ENCODE measurements around the gene CREB5.

The CREB5 gene

DNA sequence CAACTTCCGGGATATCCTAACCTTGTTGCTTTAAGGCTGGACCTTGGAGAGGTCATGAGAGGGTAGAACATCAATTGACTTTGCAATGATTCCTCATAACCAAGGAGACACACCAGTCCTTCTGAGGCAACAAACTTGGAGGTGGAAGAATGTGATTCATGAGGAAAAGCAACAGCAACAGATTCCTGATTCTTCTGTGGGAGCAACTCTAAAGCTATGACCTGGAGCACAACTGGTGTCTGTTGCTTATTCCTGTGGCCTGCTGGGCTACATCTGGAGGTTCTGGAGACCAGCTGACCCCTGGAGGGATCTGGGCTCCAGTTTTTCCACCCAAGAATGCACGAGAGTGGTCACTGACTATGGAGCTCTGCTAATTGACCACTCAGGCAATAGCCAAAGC lies 116.6 kb downstream of the CREB5 start:
- FAIRE-seq (no peak), DNase-seq (ENCODE audit: insufficient read length) (no peak)
- TF ChIP-seq POLR2A (IDR thresholded peaks at IDR 0.05; ENCODE audit: low read depth, low read length) (no peak), TAF1 (IDR thresholded peaks at IDR 0.05; ENCODE audit: borderline replicate concordance, low read depth, low read length) (no peak), POLR2AphosphoS5 (IDR thresholded peaks at IDR 0.05; ENCODE audit: low read depth, low read length) (no peak)

DNA sequence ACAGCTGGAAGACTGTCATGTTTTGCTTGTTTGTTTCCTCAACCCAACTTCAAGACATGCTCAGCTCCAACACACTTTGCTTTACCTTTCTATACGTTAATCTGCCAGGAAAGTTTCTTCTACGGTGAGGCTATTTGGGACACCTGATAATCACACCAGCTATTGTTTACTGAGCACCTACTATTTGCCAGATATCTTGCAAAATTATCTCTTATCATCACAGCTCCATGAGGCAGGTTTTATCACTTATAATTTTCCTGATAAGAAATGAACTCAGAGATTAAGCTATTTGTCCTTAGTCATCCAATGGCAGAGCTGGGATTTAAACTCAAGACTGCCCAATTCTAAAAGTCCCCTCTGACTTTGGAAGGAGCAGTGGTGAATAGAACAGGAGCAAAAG lies 117.4 kb downstream of the CREB5 start:
- TF ChIP-seq TAF1 (IDR thresholded peaks at IDR 0.05; ENCODE audit: borderline replicate concordance, low read depth, low read length) (no peak), POLR2AphosphoS5 (IDR thresholded peaks at IDR 0.05; ENCODE audit: low read depth, low read length) (no peak), POLR2A (IDR thresholded peaks at IDR 0.05; ENCODE audit: low read depth, low read length) (no peak)
- DNase-seq (ENCODE audit: insufficient read length) = no peak
- FAIRE-seq = no peak

DNA sequence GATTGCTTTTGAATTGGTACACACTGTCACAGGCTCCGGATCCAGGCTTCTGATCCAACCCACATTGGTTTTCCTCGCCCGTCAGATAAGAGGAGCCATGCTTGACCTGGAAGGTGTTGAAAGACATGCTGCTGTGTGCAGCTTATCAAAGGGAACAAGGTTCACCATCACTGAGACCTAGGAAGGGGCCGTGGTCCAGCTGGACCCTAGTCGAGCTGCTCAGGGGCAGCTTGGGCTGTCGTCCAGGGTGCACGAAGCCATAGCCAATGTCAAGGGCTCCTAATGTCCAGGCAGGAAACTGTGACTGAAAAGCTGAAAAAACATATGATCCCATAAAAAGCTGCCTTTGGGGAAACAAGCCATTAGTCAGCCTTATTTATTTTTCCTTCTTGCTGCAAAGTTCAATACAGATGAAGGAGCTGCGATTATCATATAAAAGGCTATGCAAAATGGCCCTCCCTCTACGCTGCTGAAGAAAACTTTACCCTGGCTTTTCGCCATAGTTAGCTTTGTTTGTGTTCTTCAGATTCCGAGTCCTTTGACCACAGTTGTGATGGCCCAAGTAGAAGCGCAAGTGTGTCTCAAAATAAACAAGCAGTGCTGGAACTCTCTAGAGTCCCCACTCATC lies 118.0 kb downstream of the CREB5 start:
- DNase-seq (ENCODE audit: insufficient read length) (no peak), FAIRE-seq (no peak)

DNA sequence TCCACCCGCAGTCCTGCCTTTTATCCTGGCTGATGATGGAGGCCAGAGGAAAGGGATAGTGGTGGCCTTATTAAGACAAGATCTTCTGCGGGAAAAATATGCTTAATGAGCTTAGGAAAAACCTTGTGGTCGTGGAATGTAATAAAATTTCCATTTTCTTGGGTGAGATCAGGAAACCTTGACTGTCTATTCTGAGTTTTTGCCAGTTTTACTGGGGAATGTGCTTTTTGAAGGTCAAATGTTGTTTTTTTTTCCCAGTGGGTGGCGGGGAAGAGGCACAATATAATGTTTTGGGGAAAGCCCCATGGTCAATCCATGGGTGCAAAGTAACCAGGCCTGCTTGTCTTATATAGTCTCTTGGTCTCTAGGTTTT lies 118.5 kb downstream of the CREB5 start:
- FAIRE-seq = no peak
- no peak for DNase-seq (ENCODE audit: insufficient read length)
- TF ChIP-seq TAF1 (IDR thresholded peaks at IDR 0.05; ENCODE audit: borderline replicate concordance, low read depth, low read length) (no peak), POLR2AphosphoS5 (IDR thresholded peaks at IDR 0.05; ENCODE audit: low read depth, low read length) (no peak), POLR2A (IDR thresholded peaks at IDR 0.05; ENCODE audit: low read depth, low read length) (no peak)

More for the DNA sequence above, 118.0 kb downstream of the CREB5 start:
- TF ChIP-seq TAF1 (IDR thresholded peaks at IDR 0.05; ENCODE audit: borderline replicate concordance, low read depth, low read length) (no peak), POLR2AphosphoS5 (IDR thresholded peaks at IDR 0.05; ENCODE audit: low read depth, low read length) (no peak), POLR2A (IDR thresholded peaks at IDR 0.05; ENCODE audit: low read depth, low read length) (no peak)

DNA sequence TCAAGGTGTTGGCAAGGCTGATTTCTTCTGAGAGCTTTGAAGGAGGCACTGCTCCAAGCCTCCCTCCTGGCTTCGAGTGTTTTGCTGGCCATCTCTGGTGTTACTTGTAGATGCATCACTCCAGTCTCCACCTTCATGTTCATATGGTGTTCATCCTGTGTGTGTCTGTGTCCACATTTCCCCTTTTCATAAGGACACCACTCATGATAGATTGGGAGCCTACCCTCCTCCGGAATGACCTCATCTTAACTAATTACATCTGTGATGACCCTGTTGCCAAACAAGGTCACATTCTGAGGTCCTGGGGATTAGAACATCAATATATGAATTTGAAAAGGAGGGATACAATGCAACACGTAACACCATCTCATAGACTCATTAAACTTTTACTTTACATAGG lies 119.0 kb downstream of the CREB5 start:
- FAIRE-seq = peak; percentile 54
- DNase-seq (ENCODE audit: insufficient read length) = no peak
- TF ChIP-seq TAF1 (IDR thresholded peaks at IDR 0.05; ENCODE audit: borderline replicate concordance, low read depth, low read length) (no peak), POLR2A (IDR thresholded peaks at IDR 0.05; ENCODE audit: low read depth, low read length) (no peak)

DNA sequence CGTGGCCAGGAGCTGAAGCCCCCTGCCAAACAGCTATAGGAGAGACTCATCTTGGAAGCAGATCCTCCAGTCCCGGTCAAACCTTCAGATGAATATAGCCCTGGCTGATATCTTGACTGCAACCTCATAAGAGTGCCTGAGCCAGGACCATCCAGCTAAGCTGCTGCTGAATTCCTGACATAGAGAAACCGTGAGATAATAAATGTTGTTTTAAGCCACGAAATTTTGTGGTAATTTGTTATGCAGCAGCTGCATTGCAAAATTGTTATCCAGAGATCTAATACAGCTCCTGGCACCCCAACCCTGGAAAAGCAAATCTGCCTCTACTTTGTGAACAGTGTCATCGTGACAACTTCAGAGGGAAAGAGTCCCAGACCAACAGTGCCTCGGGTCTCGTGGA lies 119.9 kb downstream of the CREB5 start:
- TF ChIP-seq TAF1 (IDR thresholded peaks at IDR 0.05; ENCODE audit: borderline replicate concordance, low read depth, low read length) = no peak
- TF ChIP-seq POLR2A (IDR thresholded peaks at IDR 0.05; ENCODE audit: low read depth, low read length) = no peak
- DNase-seq (ENCODE audit: insufficient read length) = no peak
- FAIRE-seq = no peak

DNA sequence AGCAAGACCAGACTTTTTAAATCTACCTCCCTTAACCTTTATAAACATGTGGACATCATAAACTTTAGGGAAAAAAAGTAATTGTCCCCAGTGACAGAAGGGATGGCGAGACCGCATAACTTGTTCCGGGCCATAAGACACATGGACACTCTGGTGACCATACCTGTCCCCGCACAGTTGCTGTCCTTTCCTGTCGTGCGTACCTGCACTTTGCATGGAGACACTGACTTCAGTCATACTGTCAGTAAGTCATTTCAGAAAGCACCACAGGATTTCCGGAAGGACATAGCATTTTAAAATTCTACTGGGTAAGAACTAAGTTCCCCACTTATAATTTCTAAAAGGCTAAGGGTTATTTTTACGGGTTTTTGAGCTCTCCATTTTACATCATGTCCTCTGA lies 120.9 kb downstream of the CREB5 start:
- no peak for DNase-seq (ENCODE audit: insufficient read length)
- peak; percentile 94 for FAIRE-seq
- peak; percentile 65; the same call in 1 of the 2 replicates for TF ChIP-seq POLR2AphosphoS5 (IDR thresholded peaks at IDR 0.05; ENCODE audit: low read depth, low read length)
- no peak for TF ChIP-seq TAF1 (IDR thresholded peaks at IDR 0.05; ENCODE audit: borderline replicate concordance, low read depth, low read length)
- TF ChIP-seq POLR2A (IDR thresholded peaks at IDR 0.05; ENCODE audit: low read depth, low read length) = peak; percentile 51; the same call in 1 of the 2 replicates

DNA sequence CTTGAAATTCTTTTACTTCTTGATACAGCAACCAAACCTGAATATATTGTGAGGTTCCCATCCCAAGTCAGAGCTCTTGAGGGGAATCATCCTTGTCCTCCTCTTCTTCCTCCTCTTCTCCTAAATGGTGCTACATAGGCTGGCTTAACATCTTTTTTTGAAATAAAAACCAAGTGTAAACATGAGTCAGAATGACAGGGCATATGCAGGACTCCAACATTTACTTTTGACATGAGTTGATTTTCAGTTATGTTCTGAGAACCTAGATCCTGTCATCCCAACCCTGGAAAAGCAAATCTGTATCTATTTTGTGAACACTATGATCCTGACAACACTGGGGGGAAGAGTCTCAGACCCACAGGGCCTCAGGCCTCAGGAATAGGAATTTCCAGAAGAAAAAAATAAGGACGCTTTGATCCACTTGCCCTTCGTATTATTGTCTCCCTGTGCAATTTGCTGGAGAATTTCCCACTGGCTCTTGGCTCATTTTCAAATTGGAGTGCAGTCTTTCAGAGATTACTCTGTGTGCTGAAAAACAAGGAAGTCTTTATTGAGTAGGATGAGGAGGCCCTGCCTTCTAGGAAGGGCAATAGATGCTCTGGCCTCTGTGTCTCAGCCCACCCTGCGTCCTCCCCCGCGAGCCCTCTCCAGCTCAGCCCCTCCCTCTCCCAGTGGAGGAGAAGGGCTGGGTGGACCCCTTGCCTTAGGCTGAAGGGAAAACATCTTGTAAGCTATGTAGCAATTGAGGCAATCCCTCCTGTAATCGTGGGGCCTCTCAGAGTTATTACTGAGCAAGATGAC lies 121.6 kb downstream of the CREB5 start:
- FAIRE-seq = no peak

DNA sequence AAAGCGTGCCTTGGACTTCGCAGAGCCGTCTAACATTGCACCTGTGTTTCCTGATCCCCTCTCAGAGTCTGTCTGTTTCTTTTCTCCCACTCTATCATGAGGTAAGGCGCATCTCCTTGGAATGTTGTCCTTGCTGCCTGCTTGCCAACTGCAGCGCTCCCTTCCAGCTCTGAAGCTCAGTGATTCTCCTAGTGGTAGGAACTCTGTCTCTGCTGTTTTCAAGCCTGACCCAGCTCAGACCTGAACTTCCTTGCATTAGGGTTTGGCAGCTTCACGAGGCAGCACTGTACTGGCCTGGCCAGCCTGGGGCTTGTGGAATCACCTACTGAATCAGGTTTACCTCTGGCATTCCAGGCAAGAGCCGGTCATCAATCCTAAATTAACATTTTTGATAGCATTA lies 123.9 kb downstream of the CREB5 start:
- FAIRE-seq (no peak), DNase-seq (ENCODE audit: insufficient read length) (no peak)
- no peak for TF ChIP-seq TAF1 (IDR thresholded peaks at IDR 0.05; ENCODE audit: borderline replicate concordance, low read depth, low read length)
- TF ChIP-seq POLR2A (IDR thresholded peaks at IDR 0.05; ENCODE audit: low read depth, low read length) = no peak
- TF ChIP-seq POLR2AphosphoS5 (IDR thresholded peaks at IDR 0.05; ENCODE audit: low read depth, low read length) = no peak

More for the DNA sequence above, 121.6 kb downstream of the CREB5 start:
- TF ChIP-seq POLR2A (IDR thresholded peaks at IDR 0.05; ENCODE audit: low read depth, low read length) = no peak; the same call in 1 of the 2 replicates
- no peak for TF ChIP-seq POLR2AphosphoS5 (IDR thresholded peaks at IDR 0.05; ENCODE audit: low read depth, low read length)
- TF ChIP-seq TAF1 (IDR thresholded peaks at IDR 0.05; ENCODE audit: borderline replicate concordance, low read depth, low read length) = no peak
- no peak for DNase-seq (ENCODE audit: insufficient read length)

DNA sequence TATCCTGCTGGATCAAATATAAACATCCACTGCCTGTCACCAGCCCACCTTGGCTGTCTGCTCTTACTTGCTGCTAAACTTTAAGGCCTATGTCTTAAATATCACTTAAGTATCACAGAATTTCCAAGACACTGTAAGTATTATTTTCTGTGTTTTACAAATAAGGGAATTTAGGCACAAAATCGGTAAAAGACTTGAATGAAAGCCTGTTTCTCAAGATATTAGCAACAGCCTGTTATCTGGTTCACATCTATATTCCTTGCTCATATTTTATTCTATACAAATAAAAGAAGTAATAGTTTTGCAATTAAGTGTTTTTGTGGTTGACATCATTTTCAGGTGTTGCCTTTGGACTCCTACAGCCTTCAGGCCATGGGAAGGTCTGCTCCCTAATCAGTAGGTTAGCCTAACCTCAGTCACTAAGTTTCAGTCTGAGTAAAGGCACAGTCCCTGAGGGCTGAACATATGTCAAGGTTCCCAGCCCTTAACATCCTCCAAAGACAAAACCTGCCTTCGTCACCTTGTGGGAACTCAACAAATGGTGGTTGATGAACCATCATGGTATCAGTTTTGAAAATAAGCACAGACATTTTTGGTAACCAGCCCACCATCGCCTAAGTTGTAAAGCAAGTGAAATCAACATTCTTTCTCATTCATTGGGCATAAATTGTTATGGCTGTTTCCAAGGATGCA lies 127.1 kb downstream of the CREB5 start:
- FAIRE-seq = peak; percentile 96
- TF ChIP-seq TAF1 (IDR thresholded peaks at IDR 0.05; ENCODE audit: borderline replicate concordance, low read depth, low read length) (no peak), POLR2AphosphoS5 (IDR thresholded peaks at IDR 0.05; ENCODE audit: low read depth, low read length) (0 out of 2 replicates have a peak, but pooled peaks have one; percentile 35), POLR2A (IDR thresholded peaks at IDR 0.05; ENCODE audit: low read depth, low read length) (no peak)
- DNase-seq (ENCODE audit: insufficient read length) = peak; percentile 13

DNA sequence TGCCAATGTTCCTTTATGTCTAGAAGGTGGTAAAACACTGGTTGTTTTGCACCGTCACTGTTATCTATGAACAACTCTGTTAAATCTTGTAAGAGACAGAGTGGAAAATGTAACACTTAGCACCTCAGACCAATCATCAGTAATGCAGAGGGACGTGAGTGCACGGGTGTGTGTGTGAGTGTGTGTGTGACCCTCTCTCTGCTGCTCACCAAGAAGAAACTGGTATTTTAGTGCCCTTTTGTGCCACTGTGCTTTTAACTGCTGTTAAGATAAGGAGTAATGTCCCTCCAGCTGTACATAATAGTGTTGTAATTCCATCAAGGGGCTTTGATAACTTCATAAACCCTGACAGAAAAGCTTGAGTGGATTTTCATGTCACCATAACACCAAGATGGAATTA lies 130.1 kb downstream of the CREB5 start:
- FAIRE-seq (no peak), DNase-seq (ENCODE audit: insufficient read length) (no peak)
- no peak for TF ChIP-seq POLR2AphosphoS5 (IDR thresholded peaks at IDR 0.05; ENCODE audit: low read depth, low read length)
- no peak for TF ChIP-seq POLR2A (IDR thresholded peaks at IDR 0.05; ENCODE audit: low read depth, low read length)
- TF ChIP-seq TAF1 (IDR thresholded peaks at IDR 0.05; ENCODE audit: borderline replicate concordance, low read depth, low read length) = no peak

Data from GM12892 (cell line).